ENCODE results near the gene GFM1. TPM values are rescaled to one million over a fixed set of nuclear protein-coding genes. Genes with fewer than 3 reads are reported as not detected.

The GFM1 gene
- total RNA-seq, 3 donors from 2014 or later (not counting 1 experiment from before 2014, with no cell fraction given), result 38.4 to 55.5 (median 50.4) TPM

DNA sequence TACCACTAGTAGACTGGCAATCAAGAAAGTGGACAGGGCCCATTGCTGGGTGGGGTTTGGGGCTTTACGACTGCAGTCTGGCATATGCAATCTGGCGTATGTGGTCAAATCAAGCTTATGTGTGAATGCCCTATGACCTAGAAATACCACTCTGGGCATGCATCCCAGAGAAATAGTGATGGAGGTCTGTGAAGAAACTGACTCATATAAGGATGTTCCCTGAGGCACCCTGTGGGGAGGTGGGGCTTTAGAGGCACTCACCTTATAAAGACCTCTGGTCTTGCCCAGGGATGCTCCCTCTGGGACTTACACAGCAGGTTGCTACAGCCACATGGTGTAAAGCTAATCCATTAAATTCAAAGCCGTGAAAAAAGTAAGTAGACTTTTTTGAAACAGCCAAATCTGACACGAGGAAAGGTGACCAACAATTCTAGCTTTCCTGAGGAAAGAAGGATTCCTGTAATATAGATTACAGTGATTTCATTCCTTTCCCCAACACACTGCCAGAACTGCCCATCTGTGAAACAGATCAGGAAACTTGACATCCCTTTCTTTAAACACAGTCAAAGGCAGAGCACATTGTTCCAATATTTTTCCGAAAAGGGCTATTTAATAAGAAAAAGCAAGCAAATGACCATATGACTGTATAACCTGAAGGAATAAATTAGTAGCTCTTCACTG, 74.3 kb downstream of the GFM1 start:
- Histone ChIP-seq H3K9me3 (ENCODE audit: control insufficient read depth, insufficient read depth, low read length) (no peaks in the 10 kb centered on the region), H3K27ac (ENCODE audit: low read length) (no peak overlapping the region), H3K36me3 (ENCODE audit: control insufficient read depth, insufficient read depth, low read length) (no peaks in the 10 kb centered on the region), H3K4me1 (ENCODE audit: control insufficient read depth, insufficient read depth, low read length) (peaks cover 4% of the 10 kb centered on the region), H3K4me3 (ENCODE audit: low read length) (no peak overlapping the region), H3K27me3 (ENCODE audit: control insufficient read depth, insufficient read depth, low read length) (no peaks in the 10 kb centered on the region)
- TF ChIP-seq, protein P1, sequence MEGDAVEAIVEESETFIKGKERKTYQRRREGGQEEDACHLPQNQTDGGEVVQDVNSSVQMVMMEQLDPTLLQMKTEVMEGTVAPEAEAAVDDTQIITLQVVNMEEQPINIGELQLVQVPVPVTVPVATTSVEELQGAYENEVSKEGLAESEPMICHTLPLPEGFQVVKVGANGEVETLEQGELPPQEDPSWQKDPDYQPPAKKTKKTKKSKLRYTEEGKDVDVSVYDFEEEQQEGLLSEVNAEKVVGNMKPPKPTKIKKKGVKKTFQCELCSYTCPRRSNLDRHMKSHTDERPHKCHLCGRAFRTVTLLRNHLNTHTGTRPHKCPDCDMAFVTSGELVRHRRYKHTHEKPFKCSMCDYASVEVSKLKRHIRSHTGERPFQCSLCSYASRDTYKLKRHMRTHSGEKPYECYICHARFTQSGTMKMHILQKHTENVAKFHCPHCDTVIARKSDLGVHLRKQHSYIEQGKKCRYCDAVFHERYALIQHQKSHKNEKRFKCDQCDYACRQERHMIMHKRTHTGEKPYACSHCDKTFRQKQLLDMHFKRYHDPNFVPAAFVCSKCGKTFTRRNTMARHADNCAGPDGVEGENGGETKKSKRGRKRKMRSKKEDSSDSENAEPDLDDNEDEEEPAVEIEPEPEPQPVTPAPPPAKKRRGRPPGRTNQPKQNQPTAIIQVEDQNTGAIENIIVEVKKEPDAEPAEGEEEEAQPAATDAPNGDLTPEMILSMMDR (IDR thresholded peaks at IDR 0.05), result no peak
- no peaks in the 10 kb centered on the region for H3K9me3 Mint-ChIP-seq
- no peak overlapping the region for H3K27ac Mint-ChIP-seq
- H3K27me3 Mint-ChIP-seq (ENCODE audit: low read depth in 2 of 2), result no peaks in the 10 kb centered on the region
- no peaks in the 10 kb centered on the region for H3K36me3 Mint-ChIP-seq
- DNase-seq (no peak), ATAC-seq (no peak)
- WGBS (ENCODE audit: insufficient coverage), result 94% methylated on average over 4 of the region's 5 CpGs
- H3K4me3 Mint-ChIP-seq, result no peak overlapping the region
- peaks cover 17 to 29% of the 10 kb centered on the region in 2 donors for H3K4me1 Mint-ChIP-seq
- intact Hi-C loops (cut with micrococcal nuclease), result no loop called here

DNA sequence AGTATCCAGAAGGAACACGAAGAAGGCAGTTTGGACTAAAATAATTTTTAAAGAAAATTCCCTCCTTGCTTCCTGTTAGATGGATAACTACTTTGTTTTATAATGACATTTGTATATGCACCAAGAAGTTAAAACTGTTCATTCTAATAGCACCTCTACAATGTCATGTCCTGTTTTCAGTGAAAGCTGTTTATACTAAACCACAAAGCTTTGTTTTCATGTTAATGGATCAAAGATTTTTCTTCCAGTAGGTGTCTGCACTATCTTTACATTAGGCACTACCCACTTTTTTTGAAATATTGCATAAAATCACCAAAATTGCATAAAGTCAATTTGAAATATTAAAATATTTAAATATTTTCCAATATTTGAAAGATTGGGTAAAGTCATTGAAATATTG, 77.8 kb downstream of the GFM1 start:
- no peaks in the 10 kb centered on the region for H3K27me3 Mint-ChIP-seq (ENCODE audit: low read depth in 2 of 2)
- H3K4me1 Mint-ChIP-seq, result peaks cover 6 to 16% of the 10 kb centered on the region in 2 donors
- H3K27ac Mint-ChIP-seq, result no peak overlapping the region
- no peaks in the 10 kb centered on the region for H3K9me3 Mint-ChIP-seq
- H3K4me3 Mint-ChIP-seq, result no peak overlapping the region
- no peaks in the 10 kb centered on the region for H3K36me3 Mint-ChIP-seq
- Histone ChIP-seq H3K36me3 (ENCODE audit: control insufficient read depth, insufficient read depth, low read length) (no peaks in the 10 kb centered on the region), H3K27ac (ENCODE audit: low read length) (no peak overlapping the region), H3K4me3 (ENCODE audit: low read length) (no peak overlapping the region), H3K27me3 (ENCODE audit: control insufficient read depth, insufficient read depth, low read length) (no peaks in the 10 kb centered on the region), H3K9me3 (ENCODE audit: control insufficient read depth, insufficient read depth, low read length) (no peaks in the 10 kb centered on the region), H3K4me1 (ENCODE audit: control insufficient read depth, insufficient read depth, low read length) (peaks cover 4% of the 10 kb centered on the region)
- intact Hi-C loops (cut with micrococcal nuclease), result no loop called here
- ATAC-seq (no peak), DNase-seq (no peak)
- WGBS (ENCODE audit: insufficient coverage), result no CpG with 5 or more reads among the region's 1 CpG
- TF ChIP-seq, protein P1 (IDR thresholded peaks at IDR 0.05), result no peak

DNA sequence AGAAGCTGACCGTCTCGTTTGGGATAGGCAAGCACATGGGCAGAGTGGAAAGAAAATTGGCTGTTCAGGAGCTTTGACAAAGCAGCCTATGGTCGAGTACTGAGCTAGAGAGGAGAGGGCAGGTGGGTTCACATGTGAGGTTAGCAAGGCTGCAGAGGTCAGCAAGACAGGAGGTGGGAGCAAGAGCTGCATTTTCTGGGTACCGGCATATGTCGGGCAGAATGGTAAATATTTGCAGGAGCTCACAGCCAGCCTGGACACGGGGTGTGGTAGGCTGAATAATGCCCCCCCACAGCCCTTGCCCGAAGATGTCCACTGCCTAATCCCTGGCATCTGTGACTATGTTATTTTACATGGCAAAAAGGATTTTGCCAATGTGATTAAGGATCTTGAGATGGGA, 79.7 kb downstream of the GFM1 start:
- H3K36me3 Mint-ChIP-seq, result no peaks in the 10 kb centered on the region
- DNase-seq (no peak), ATAC-seq (no peak)
- Histone ChIP-seq H3K4me3 (ENCODE audit: low read length) (no peak overlapping the region), H3K9me3 (ENCODE audit: control insufficient read depth, insufficient read depth, low read length) (no peaks in the 10 kb centered on the region), H3K36me3 (ENCODE audit: control insufficient read depth, insufficient read depth, low read length) (no peaks in the 10 kb centered on the region), H3K27me3 (ENCODE audit: control insufficient read depth, insufficient read depth, low read length) (no peaks in the 10 kb centered on the region), H3K4me1 (ENCODE audit: control insufficient read depth, insufficient read depth, low read length) (peaks cover 4% of the 10 kb centered on the region), H3K27ac (ENCODE audit: low read length) (no peak overlapping the region)
- H3K27me3 Mint-ChIP-seq (ENCODE audit: low read depth in 2 of 2), result no peaks in the 10 kb centered on the region
- peak overlapping the region in 1 of 2 donors; percentile 52 for H3K27ac Mint-ChIP-seq
- TF ChIP-seq, protein P1 (IDR thresholded peaks at IDR 0.05), result no peak
- peaks cover 15 to 19% of the 10 kb centered on the region in 2 donors for H3K4me1 Mint-ChIP-seq
- WGBS (ENCODE audit: insufficient coverage), result 95% methylated on average over 7 of the region's 7 CpGs
- no peaks in the 10 kb centered on the region for H3K9me3 Mint-ChIP-seq
- no peak overlapping the region for H3K4me3 Mint-ChIP-seq
- intact Hi-C loops (cut with micrococcal nuclease), result no loop called here
